NCI-H2029 treated with DMSO at 0.1 percent for 48 hours (cell line): Measurements from ENCODE around the gene BCL2L2.

Source experiments
- DNase-seq: peaks from one replicate; lab custom pipeline; 2025; lab: John Stamatoyannopoulos, UW

BCL2L2 gene

GRCh38 chr14:23299986-23300686, 6.5 kb upstream of the BCL2L2 start:
- no peak for DNase-seq

DNA sequence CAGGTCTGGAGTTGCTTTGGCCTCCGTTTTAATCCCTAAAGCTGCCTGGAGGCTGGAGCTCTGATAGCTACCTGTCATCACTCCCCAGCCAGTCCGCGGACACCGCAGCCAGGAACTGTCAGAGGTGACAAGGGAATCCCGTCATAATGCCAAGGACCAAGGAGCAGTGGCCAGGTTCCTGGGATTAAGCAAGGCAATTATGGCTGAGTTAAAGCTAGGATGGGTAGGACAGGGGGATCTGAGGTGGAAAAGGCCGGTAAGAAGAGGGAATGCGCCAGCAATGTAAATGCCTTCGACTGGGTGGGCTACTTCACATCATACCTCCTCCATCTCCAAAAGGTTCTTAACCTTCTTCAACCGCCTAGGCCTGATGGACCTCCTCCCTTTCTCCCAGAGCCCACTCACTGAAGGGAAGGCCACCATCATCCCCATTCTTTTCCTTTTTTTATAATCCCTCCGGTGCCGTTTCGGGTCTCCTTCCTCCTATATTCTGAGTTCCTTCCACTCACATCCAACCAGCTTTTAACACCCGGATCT, 5.9 kb upstream of the BCL2L2 start:
- no peak for DNase-seq

GRCh38 chr14:23301288-23301968, 5.2 kb upstream of the BCL2L2 start:
- DNase-seq = peak; percentile 100

DNA sequence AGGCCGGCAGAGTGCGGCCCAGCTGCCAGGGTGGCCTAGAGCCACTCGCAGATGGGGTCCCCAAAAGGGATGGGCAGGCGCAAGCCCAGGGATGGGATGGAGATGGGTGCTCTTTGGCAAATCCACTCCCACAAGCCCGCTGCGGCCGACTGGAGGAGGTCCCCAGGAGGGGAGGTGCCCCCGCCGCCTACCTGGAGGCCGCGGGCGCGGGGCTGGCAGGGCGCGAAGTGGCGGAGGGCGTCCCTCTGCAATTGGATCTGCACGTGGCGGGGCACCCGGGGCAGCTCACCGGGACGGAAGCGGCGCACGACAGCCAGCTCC, 4.7 kb upstream of the BCL2L2 start:
- no peak for DNase-seq

DNA sequence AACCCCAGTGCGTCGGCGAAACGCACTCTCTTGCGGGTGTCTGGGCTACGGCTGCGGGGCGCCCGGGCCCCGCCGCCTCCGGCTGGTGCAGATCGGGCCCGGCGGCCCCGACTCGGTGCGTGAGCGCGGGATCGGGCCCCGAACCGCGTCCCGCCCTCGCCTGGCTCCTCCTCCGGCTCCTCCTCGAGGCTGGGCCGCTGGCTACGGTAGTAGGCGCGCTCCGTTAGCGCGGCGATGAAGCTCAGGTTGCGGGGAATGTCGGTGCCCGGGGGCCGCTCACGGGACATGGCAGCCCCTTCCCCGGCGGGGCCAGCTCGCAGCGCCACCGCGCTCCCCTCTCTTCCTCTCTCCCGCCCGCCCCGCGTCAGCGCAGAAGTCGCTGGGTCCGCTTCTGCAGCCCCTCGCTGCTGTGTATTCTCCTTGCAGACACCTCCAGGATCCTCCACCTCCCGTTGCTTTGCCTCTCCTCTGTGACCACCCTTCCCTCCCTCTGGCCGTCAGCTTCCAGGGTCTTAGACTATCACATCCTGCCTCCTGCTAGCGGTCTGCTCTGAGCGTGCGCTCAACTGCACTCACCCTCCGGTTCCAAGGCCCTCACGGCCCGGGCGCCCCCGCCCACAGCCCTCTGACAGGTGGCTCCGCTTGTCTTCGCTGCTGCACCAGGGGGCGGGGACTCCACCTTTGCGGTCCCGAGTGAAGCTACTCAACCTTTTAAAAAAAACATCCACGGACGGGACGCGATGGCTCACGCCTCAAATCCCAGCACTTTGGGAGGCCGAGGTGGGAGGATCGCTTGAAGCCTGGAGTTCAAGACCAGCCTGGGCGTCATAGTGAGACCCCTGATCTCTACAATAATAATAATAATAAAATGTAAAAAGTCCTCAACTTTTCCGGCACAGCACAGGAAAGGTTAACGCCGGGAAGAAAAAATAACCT, 4.1 kb upstream of the BCL2L2 start, which contains the start of gene PPP1R3E:
Gene PPP1R3E (minus strand): TSS at position 570 of the 936 bp plus-strand sequence. CDS start 283 bp downstream, at position 287.
- DNase-seq = peak; percentile 99

GRCh38 chr14:23307146-23307530, 505 bp downstream of the BCL2L2 start:
- no peak for DNase-seq

GRCh38 chr14:23307687-23308644, 1.3 kb downstream of the BCL2L2 start:
- no peak for DNase-seq

DNA sequence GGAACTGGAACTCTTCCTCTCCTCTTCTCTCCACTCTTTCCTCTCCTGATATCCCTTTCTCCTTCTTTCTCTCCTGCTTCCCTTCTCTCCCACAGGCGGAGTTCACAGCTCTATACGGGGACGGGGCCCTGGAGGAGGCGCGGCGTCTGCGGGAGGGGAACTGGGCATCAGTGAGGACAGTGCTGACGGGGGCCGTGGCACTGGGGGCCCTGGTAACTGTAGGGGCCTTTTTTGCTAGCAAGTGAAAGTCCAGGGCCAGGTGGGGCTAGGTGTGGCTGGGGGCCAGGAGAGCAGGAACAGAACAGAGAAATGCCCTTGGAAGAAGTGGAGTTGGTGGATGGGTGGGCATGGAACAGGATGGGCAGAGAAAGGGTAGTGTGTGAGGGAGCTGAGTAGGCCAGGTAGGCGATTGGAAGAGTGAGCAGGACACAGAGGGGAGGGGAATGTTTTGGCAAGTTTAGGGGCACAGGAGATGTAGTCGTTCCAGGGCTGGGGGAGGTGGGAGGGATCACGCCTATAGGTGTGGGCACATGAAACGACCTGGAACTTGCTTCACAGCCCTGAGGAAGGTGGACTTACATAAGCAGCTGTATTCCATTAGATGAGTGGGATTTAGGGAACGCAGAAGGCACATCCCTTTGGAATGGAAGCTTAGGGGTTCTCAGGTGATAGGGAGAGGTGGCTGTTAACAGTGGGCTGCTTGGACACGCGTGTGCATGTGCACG, 2.2 kb downstream of the BCL2L2 start:
- DNase-seq = no peak

- DNase-seq = no peak
Observed at GRCh38 chr14:23310546-23310945, 3.9 kb downstream of the BCL2L2 start.

GRCh38 chr14:23316300-23316699, 9.7 kb downstream of the BCL2L2 start:
- DNase-seq = no peak

DNA sequence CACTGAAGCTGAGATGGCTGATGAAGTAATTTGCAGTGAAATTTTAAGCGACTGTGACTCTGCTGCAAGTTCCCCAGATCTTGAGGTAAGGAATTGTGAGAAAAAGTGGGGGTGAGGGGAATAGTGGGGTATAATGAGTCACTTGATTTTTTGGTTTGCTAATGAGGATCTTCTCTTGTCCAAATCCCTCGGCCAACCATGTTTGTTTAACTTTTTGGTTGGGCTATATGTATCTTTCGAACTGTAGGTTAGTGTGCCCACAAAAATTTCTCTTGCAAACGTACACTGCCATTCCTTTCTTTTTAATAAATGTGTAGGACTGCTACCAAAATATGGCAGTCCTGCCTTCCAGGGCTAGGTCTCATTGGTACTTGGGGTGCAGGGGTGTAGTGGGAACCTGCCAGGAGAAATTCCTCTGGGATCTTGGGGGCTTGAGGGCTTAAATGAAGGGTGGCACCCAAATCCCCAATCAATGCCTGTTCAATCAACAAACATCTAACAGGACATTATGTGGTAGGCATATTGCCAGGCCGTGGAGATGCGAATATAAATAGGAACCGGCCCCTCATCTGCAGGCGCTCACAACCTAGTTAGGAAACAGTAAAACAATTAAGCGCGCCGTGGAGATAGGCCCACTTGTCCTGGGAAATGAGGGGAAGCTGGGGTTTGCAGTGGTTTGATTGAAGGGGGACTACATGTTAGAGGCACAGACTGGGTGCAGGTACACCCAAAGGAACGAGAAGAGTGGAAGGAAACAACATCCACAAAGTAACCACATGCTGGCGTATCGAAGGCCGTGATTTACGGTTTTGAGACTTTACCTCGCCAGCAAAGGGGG, 13.3 kb downstream of the BCL2L2 start:
- no peak for DNase-seq

DNA sequence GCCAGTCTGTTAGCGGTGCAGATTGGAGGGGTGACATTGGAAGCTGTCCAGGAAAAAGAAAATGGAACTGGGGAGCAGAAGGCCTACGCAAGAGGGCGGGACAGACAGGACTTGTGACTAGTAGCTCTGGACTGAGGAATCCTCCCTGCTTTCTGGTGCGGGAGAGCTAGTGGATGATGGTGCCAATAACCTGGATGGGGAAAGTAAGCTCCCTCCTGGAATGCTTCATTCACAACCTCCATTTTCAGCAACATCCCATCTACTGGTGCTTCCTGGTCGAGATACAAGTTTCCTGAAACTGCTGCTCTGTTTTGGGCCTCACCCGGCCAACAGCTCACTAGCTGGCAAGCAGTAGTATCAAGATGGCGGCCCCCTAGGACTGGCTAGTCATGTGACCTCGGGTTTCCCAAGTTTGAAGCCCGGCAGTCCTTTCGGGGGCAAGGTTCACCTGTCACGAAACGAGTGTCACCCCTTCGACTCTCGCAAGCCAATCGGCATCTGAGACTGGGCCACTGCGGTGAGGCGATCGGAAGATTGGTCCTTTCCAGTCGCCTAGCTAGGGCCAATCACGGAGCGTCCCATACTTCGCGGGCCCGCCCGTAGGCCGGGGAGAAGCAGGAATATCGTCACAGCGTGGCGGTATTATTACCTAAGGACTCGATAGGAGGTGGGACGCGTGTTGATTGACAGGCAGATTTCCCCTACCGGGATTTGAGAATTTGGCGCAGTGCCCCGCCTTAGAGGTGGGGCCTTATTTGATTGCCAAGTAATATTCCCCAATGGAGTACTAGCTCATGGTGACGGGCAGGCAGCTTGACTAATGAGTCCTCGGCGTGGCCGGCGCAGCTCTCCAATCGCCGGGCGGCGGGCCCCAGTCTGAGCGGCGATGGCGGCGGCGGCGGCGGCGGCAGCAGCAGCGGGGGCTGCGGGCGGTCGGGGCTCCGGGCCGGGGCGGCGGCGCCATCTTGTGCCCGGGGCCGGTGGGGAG, 14.2 kb downstream of the BCL2L2 start, which contains the start of gene PABPN1:
Gene PABPN1 (plus strand): TSS at position 874 of the 988 bp plus-strand sequence. CDS start 13 bp downstream, at position 887.
- DNase-seq = peak; percentile 100

DNA sequence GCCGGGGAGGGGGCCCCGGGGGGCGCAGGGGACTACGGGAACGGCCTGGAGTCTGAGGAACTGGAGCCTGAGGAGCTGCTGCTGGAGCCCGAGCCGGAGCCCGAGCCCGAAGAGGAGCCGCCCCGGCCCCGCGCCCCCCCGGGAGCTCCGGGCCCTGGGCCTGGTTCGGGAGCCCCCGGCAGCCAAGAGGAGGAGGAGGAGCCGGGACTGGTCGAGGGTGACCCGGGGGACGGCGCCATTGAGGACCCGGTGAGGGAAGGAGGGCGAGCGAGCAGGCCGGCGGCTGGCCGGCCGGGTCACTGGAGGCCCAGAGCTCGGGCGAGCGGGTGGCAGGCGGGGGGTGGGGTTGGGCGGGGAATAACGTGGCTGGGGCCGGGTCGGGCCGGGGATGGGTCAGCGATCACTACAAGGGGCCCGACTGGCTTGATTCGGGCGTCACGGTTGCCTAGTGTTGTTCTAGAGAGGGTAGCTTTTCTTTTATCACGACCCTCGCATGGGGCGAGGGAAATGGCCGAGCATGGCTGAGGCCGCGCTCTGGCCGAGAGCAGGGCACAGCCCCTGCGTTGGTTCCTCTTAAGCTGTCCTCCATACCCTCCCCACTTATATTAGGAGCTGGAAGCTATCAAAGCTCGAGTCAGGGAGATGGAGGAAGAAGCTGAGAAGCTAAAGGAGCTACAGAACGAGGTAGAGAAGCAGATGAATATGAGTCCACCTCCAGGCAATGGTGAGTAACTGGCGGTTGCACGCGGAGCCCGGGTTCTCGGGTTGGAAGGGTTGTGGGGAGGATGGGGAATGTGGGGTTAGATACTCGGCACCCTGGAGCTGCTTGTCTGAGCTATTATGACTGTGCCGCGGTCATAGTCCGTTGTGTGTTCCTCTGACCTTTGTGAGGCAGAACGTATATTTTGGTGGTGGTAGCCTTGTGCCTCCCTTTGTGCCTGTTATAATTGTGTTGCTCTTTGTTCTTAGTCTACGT, 15.2 kb downstream of the BCL2L2 start:
- peak; percentile 97 for DNase-seq

GRCh38 chr14:23322568-23323517, 16.2 kb downstream of the BCL2L2 start:
- DNase-seq = no peak

DNA sequence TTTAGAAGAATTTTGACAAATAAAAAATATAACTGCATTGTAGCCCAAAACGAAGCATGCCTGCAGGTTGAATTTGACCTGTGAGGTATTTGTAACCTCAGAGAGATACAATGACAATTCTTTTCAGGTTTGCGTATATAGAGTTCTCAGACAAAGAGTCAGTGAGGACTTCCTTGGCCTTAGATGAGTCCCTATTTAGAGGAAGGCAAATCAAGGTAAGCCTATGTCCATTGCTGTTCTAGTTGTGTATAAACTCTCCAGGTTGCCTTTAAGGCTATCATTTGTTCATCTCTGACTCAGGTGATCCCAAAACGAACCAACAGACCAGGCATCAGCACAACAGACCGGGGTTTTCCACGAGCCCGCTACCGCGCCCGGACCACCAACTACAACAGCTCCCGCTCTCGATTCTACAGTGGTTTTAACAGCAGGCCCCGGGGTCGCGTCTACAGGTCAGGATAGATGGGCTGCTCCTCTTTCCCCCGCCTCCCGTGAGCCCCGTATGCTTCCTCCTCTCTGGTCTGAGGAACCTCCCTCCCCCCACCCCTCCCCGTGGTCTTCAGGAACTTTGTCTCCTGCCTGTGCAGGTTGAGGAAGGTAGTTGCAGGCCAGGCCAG, 17.3 kb downstream of the BCL2L2 start:
- no peak for DNase-seq
